HG03045 (cell line): ENCODE results near the gene BSG.
"Not testable (repeated sequence)": the region's sequence is repeated elsewhere in the genome, so short reads cannot be mapped to it uniquely, and the experiment has no call there.

ENCODE experiments used
- ATAC-seq: cut with Tn5 transposase; IDR thresholded peaks from one replicate; pipeline ENCODE4 v1.9.1; 2021; ENCODE audit warnings: mild to moderate bottlenecking, moderate library complexity; ENCODE audit not compliant: unreplicated experiment

Gene BSG

GRCh38 chr19:602391-603301 is 30.2 kb downstream of the BSG start:
- ATAC-seq, result no peak

- ATAC-seq, result not testable (repeated sequence)
Measured at GRCh38 chr19:603302-603639, 30.9 kb downstream of the BSG start.

- not testable (repeated sequence) for ATAC-seq
Measured at GRCh38 chr19:603779-604178, 31.4 kb downstream of the BSG start.

GRCh38 chr19:604355-604754 is 32.0 kb downstream of the BSG start:
- ATAC-seq, result no peak

DNA sequence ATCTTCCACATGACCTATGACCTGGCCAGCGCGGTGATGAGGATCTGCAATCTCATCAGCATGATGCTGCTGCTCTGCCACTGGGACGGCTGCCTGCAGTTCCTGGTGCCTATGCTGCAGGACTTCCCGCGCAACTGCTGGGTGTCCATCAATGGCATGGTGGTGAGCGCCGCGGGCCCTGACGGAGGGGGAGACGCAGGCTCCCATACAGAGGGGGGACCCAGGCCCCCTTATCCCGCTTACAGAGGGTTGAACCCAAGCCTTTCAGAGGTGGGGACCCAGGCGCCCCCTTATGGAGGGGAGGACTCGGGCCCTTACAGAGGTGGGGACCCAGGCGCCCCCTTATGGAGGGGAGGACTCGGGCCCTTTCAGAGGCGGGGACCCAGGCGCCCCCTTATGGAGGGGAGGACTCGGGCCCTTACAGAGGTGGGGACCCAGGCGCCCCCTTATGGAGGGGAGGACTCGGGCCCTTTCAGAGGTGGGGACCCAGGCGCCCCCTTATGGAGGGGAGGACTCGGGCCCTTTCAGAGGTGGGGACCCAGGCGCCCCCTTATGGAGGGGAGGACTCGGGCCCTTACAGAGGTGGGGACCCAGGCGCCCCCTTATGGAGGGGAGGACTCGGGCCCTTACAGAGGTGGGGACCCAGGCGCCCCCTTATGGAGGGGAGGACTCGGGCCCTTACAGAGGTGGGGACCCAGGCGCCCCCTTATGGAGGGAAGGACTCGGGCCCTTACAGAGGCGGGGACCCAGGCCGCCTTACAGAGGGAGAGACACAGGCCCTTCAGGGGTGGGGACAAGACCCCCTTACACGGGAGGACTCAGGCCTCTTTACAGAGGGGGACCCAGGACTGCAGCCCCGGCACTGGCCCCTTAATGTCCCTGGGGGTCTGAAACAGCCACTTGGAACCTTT is 32.9 kb downstream of the BSG start:
- not testable (repeated sequence) for ATAC-seq

DNA sequence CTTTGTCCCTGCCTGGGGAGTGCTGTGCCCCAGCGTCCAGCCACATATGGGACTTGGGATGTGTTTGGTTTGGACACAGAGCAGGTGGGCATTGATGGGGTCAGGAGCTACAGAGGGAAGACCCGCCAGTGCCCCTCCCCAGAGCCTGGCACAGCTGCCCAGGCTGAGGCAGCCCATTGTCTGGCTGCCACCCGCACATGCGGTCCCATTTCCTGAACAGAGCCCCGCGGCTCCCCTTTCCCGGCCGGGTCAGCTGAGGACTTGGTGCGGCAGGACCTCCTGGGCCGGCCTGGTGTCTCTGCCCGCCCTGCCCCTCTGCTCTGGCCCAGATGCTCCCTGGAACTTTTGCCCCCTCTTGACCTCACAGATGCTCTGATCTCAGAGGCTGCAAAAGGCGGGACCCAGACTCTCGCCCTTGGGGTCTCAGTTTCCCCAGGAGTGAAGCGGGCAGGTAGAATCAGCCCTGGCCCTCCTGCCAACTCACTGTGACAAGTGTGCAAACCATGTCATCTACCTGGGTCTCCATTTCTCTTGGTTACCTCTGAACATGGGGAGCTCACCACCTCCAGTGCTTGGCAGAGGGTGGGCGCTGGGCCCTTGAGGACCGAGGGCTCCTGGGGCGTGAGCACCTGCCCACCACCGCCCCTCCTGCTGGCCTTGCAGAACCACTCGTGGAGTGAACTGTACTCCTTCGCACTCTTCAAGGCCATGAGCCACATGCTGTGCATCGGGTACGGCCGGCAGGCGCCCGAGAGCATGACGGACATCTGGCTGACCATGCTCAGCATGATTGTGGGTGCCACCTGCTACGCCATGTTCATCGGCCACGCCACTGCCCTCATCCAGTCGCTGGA is 35.1 kb downstream of the BSG start:
- no peak for ATAC-seq

DNA sequence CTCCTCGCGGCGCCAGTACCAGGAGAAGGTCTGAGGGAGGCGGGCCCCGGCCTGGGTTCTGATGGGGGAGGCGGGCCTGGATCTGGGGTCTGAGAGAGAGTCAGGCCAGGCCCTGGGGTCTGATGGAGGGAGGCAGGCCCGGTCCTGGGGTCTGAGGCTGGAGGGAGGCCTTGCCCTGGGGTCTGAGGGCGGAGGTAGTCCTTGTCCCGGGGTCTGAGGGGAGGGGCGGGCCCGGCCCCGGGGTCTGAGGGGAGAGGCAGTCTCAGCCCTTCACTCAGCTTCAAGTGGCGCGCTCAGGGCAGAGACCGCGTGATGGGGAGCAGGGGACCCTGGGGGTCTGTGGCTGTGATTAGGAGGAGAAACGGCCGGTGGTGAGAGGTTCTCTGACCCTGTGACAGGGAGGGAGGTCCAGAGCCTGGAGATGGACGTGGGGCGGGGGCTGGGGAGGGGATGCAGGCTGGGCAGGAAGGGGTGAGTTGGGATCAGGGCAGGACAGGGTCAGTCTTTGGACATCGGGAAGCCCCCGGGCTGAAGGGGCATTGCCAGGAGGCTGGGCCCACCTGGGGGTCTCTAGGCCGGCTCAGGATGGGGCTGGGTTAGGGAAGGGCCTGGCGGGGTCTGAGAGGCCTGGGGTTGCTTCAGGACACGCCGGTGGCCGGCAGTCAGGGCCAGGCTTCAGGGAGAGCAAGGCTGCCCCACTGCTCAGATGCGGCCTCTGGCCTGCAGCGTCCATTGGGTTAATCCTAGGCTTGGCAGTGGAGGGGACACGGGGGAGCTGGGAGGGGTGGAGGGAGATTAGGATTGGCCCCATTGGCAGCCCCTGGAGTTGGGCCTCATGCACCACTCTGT is 36.0 kb downstream of the BSG start:
- no peak for ATAC-seq

DNA sequence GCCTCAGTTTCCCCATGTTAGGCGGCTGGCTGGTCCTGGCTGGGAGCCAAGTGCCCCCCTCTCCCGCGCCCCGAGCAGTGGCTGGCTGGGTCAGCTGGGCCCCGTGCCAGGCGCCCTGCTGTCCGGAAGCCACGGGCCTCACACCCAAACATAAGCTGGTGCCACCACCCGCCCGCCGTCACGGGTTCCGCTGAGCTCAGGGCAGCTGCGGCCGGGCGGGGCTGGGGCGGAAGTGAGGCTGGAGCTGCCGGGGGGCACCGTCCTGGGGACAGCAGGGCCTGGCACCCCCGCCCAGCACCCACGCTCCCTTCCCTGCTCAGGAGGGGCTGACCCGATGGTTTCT is 36.6 kb downstream of the BSG start:
- no peak for ATAC-seq

- no peak for ATAC-seq
Measured at GRCh38 chr19:610071-610800, 37.8 kb downstream of the BSG start.

GRCh38 chr19:610801-611480 is 38.5 kb downstream of the BSG start:
- no peak for ATAC-seq

GRCh38 chr19:611481-611868 is 39.1 kb downstream of the BSG start:
- no peak for ATAC-seq

DNA sequence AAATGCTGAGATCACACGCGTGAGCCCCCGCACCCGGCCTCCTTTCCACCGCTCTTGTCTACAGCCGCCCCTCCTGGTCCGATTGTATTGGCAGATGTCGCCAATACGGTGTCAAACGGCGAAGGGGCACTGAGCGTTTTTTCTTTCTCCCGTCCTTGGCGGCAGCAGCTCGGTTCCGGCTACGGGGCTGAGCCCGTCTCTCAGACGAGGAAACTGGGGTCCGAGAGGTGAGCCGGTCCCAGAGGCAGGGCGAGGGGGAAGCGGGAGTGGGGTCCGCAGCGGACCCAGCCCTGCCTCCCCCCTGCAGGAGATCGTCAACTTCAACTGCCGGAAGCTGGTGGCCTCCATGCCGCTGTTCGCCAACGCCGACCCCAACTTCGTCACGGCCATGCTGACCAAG is 40.5 kb downstream of the BSG start:
- ATAC-seq, result no peak

- ATAC-seq, result no peak
Measured at GRCh38 chr19:613732-614567, 41.6 kb downstream of the BSG start.

DNA sequence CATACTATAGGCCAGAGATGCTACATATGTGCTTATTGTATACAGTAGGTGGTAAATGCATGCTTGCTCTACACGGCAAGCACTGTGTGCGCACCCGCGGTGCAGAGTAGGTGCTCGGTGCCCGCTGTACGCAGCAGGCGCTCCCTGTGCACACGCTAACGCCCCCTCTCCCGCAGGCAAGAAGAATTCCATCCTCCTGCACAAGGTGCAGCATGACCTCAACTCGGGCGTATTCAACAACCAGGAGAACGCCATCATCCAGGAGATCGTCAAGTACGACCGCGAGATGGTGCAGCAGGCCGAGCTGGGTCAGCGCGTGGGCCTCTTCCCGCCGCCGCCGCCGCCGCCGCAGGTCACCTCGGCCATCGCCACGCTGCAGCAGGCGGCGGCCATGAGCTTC is 43.2 kb downstream of the BSG start:
- ATAC-seq, result no peak

DNA sequence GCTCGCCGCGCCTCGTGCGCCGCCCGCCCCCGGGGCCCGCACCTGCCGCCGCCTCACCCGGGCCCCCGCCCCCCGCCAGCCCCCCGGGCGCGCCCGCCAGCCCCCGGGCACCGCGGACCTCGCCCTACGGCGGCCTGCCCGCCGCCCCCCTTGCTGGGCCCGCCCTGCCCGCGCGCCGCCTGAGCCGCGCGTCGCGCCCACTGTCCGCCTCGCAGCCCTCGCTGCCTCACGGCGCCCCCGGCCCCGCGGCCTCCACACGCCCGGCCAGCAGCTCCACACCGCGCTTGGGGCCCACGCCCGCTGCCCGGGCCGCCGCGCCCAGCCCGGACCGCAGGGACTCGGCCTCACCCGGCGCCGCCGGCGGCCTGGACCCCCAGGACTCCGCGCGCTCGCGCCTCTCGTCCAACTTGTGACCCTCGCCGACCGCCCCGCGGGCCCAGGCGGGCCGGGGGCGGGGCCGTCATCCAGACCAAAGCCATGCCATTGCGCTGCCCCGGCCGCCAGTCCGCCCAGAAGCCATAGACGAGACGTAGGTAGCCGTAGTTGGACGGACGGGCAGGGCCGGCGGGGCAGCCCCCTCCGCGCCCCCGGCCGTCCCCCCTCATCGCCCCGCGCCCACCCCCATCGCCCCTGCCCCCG is 43.8 kb downstream of the BSG start:
- no peak for ATAC-seq

DNA sequence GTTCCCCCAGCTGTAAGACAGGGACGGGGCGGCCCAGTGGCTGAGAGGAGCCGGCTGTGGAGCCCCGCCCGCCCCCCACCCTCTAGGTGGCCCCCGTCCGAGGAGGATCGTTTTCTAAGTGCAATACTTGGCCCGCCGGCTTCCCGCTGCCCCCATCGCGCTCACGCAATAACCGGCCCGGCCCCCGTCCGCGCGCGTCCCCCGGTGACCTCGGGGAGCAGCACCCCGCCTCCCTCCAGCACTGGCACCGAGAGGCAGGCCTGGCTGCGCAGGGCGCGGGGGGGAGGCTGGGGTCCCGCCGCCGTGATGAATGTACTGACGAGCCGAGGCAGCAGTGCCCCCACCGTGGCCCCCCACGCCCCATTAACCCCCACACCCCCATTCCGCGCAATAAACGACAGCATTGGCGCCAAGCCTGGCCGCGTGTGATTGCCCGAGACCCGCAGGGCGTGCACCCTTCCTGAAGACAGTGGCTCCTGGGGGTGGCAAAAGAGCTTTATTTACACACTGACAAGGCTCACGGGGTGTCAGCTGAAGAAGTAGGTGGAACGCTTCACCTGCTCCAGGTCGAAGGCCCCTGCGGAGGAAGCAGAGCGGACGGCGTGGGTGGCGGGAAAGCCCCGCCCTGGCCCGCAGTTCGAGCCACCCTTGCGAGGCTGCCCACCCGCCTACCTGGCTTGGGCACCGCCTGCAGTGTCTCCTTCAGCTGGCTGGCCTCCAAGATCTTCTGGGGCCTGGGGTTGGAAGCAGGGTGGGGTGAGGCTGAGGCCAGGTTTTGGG is 44.5 kb downstream of the BSG start:
- no peak for ATAC-seq
